ENCODE measurements around the gene DVL3. TPM values are rescaled to one million over a fixed set of nuclear protein-coding genes. Genes with fewer than 3 reads are reported as not detected.
A peak's percentile ranks its signal among the peaks of the same experiment; 100 is the strongest.

The DVL3 gene
- total RNA-seq, 4 donors from 2014 or later: 54.1 to 174 (median 65.7) TPM

DNA sequence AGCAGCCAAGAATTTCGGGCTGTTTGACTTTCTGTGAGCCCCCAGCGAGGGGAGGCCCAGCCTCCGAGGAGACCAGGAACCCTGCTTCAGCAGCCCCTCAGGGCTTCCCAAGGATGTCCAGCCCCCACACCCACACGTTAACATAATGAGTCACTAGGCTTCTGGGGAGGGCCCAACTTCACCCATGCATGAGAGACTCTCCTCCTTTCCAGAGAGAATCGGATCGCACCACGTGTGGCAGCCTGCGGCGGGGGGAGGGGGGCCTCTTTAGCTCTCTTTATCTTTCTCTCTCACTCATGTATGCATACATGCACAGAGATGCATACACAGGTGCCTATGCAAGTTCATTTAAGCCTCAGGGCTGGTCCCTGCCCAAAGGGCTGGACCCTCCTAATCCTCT, 16.4 kb downstream of the DVL3 start:
- Histone ChIP-seq H3K9me3 (no peaks in the 10 kb centered on the region), H3K4me1 (peaks cover 10 to 18% (median 15%) of the 10 kb centered on the region in 4 donors), H3K27ac (no peak overlapping the region), H3K36me3 (peaks cover 0 to 20% (median 9%) of the 10 kb centered on the region in 4 donors), H3K27me3 (no peaks in the 10 kb centered on the region), H3K4me3 (no peak overlapping the region)
- in situ Hi-C loops (cut with MboI; ENCODE audit: low pct_ligation_motif_present in 1 of 4, low pct_unique_long_range_greater_than_20kb in 1 of 4, low sequenced_read_pairs in 3 of 4): no loop called here
- DNase-seq: no peak
- TF ChIP-seq, protein P1, sequence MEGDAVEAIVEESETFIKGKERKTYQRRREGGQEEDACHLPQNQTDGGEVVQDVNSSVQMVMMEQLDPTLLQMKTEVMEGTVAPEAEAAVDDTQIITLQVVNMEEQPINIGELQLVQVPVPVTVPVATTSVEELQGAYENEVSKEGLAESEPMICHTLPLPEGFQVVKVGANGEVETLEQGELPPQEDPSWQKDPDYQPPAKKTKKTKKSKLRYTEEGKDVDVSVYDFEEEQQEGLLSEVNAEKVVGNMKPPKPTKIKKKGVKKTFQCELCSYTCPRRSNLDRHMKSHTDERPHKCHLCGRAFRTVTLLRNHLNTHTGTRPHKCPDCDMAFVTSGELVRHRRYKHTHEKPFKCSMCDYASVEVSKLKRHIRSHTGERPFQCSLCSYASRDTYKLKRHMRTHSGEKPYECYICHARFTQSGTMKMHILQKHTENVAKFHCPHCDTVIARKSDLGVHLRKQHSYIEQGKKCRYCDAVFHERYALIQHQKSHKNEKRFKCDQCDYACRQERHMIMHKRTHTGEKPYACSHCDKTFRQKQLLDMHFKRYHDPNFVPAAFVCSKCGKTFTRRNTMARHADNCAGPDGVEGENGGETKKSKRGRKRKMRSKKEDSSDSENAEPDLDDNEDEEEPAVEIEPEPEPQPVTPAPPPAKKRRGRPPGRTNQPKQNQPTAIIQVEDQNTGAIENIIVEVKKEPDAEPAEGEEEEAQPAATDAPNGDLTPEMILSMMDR (IDR thresholded peaks at IDR 0.05): no peak
- TF ChIP-seq POLR2AphosphoS5 (IDR thresholded peaks at IDR 0.05): no peak
- TF ChIP-seq EP300 (IDR thresholded peaks at IDR 0.05; ENCODE audit: low read depth): no peak
- no peak for TF ChIP-seq POLR2A (IDR thresholded peaks at IDR 0.05)
- 75 to 100% methylated on average over 2 to 9 of the region's 9 CpGs for WGBS, 2 donors (ENCODE audit: low coverage in 1 of 2)
- intact Hi-C loops (cut with DNase I; ENCODE audit: low total_unique reads): no loop called here

DNA sequence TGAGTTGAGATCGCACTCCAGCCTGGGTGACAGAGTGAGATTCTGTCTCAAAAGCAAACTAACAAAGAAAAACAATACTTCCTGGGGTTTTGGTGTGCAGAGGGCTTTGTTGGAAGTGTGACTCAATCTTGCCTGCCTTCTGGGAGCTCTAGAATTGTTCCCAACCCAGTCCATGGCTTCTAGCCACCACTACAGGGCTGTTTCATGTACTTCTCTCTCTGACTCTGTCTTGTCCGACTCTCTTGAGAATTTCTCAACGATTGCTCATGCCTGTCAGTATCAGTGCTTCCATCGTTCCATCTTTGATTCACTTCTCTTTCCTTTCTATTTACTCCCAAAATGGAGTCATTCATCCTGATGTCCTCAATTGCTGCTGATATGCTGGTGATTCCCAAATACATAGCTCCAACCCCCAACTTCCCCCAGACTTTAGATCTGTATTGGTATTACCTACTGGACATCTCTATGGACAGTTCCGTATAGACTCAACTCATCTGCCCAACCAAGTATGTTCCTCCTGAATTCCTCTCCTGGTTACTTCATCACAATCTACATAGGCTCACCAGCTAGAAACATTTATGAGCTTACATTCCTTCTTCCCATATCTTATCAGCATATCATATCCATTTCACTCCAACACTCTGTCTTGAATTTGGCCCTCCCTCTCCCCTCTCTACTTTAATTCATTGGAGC, 17.6 kb downstream of the DVL3 start:
- Histone ChIP-seq H3K4me1 (peaks cover 19 to 31% (median 26%) of the 10 kb centered on the region in 4 donors), H3K27me3 (no peaks in the 10 kb centered on the region), H3K9me3 (no peaks in the 10 kb centered on the region), H3K4me3 (no peak overlapping the region), H3K27ac (no peak overlapping the region), H3K36me3 (peaks cover 0 to 17% (median 5%) of the 10 kb centered on the region in 4 donors)
- 85 to 91% methylated on average over 5 of the region's 5 CpGs for WGBS, 2 donors (ENCODE audit: low coverage in 1 of 2)
- TF ChIP-seq, protein P1 (IDR thresholded peaks at IDR 0.05): no peak
- no peak for TF ChIP-seq POLR2AphosphoS5 (IDR thresholded peaks at IDR 0.05)
- no peak for TF ChIP-seq EP300 (IDR thresholded peaks at IDR 0.05; ENCODE audit: low read depth)
- no peak for TF ChIP-seq POLR2A (IDR thresholded peaks at IDR 0.05)
- no peak for DNase-seq
- intact Hi-C loops (cut with DNase I; ENCODE audit: low total_unique reads): no loop called here
- in situ Hi-C loops (cut with MboI; ENCODE audit: low pct_ligation_motif_present in 1 of 4, low pct_unique_long_range_greater_than_20kb in 1 of 4, low sequenced_read_pairs in 3 of 4): no loop called here

DNA sequence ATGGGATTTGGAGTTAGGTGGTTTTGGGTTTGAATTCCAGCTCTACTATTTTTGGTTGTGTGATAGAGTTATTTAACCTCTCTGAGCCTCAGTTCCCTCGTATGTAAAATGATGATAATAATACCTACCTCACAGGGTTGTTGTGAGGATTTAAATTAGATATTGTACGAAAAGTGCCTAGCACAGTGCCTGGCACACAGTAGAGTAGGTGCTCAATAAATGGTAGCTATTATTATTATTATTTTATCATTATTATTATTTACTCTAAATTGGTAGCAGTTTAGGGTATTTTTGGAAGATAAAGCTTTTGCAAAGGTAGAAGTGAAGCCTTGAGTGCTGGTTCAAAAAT, 18.2 kb downstream of the DVL3 start:
- Histone ChIP-seq H3K27ac (peak overlapping the region in 3 of 4 donors; percentile 30 to 98 (median 73)), H3K27me3 (no peaks in the 10 kb centered on the region), H3K36me3 (peaks cover 0 to 15% (median 3%) of the 10 kb centered on the region in 4 donors), H3K9me3 (no peaks in the 10 kb centered on the region), H3K4me3 (no peak overlapping the region), H3K4me1 (peaks cover 19 to 36% (median 29%) of the 10 kb centered on the region in 4 donors)
- WGBS, 2 donors (ENCODE audit: low coverage in 1 of 2): 84 to 89% methylated on average over 2 of the region's 2 CpGs
- intact Hi-C loops (cut with DNase I; ENCODE audit: low total_unique reads): no loop called here
- TF ChIP-seq, protein P1 (IDR thresholded peaks at IDR 0.05): no peak
- in situ Hi-C loops (cut with MboI; ENCODE audit: low pct_ligation_motif_present in 1 of 4, low pct_unique_long_range_greater_than_20kb in 1 of 4, low sequenced_read_pairs in 3 of 4): no loop called here
- no peak for DNase-seq

DNA sequence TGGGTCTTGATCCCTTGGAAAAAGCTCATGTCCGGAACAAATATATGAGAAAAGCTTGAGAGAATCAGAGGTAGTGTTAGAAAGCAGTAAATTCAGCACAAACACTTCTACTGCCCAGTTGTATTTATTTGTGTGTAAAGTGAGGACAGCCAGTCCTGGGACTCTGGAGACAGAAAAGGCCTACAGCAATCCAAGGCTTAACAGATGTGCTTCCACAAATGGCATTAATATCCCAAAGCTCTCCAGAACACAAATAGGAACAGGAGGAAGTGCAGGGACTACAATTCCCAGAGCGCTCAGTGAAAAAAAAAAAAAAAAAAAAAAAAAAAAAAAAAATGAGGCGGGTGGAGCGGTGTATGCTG, 19.1 kb downstream of the DVL3 start:
- intact Hi-C loops (cut with DNase I; ENCODE audit: low total_unique reads): no loop called here
- TF ChIP-seq POLR2A (IDR thresholded peaks at IDR 0.05) (no peak), POLR2AphosphoS5 (IDR thresholded peaks at IDR 0.05) (no peak), EP300 (IDR thresholded peaks at IDR 0.05; ENCODE audit: low read depth) (no peak)
- TF ChIP-seq, protein P1 (IDR thresholded peaks at IDR 0.05): no peak
- H3K27ac ChIP-seq: peak overlapping the region; percentile 30 to 98 (median 84)
- no peak for DNase-seq
- peaks cover 0 to 20% (median 7%) of the 10 kb centered on the region in 4 donors for H3K36me3 ChIP-seq
- H3K9me3 ChIP-seq: no peaks in the 10 kb centered on the region
- no peak overlapping the region for H3K4me3 ChIP-seq
- WGBS, 2 donors (ENCODE audit: low coverage in 1 of 2): 12 to 73% methylated on average over 1 to 4 of the region's 4 CpGs
- in situ Hi-C loops (cut with MboI; ENCODE audit: low pct_ligation_motif_present in 1 of 4, low pct_unique_long_range_greater_than_20kb in 1 of 4, low sequenced_read_pairs in 3 of 4): no loop called here
- H3K27me3 ChIP-seq: no peaks in the 10 kb centered on the region
- H3K4me1 ChIP-seq: peaks cover 19 to 38% (median 29%) of the 10 kb centered on the region in 4 donors
